ENCODE data around the gene LCN15. TPM values are rescaled to one million over a fixed set of nuclear protein-coding genes. Genes with fewer than 3 reads are reported as not detected.
"Not testable (repeated sequence)": the region's sequence is repeated elsewhere in the genome, so short reads cannot be mapped to it uniquely, and the experiment has no call there.

The LCN15 gene
- total and polyA plus RNA-seq, 11 donors = 0.64 to 2.8 (median 1.2) TPM; not detected in 4

DNA sequence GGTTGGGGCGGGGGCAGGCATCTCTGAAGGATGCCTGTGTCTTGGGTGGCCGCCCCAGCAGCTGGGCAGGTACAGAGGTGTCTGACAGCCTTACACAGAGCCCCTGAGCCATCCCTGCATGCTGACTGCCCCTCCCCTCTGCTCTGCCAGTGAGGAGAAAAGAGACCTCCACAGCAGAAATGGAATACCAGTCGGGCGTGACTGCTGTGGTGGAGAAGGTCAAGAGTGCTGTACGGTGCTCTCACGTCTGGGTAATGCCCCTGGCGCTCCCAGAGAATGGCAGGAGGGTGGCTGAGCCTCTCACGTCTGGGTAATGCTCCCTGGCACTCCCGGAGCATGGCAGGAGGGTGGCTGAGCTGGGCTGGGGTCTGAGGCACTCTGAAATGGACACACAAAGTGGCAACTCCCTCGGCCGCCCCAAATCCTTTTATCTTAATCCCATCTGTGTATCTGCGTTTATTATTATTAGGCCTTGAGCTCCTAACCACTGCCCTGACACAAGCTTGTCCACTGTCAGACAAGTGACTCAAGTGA lies 41.0 kb upstream of the LCN15 start:
- Histone ChIP-seq H3K27me3 (peaks cover 0 to 23% (median 8%) of the 10 kb centered on the region in 9 donors), H3K9me3 (no peaks in the 10 kb centered on the region), H3K27ac (no peak overlapping the region), H3K4me3 (no peak overlapping the region), H3K36me3 (peaks cover 0 to 10% (median 5%) of the 10 kb centered on the region in 9 donors), H3K4me1 (peaks cover 13 to 47% (median 33%) of the 10 kb centered on the region in 12 donors)
- intact Hi-C loops (cut with DNase I) = no loop called here
- no peak for TF ChIP-seq POLR2A (IDR thresholded peaks at IDR 0.05)
- TF ChIP-seq, protein P1, sequence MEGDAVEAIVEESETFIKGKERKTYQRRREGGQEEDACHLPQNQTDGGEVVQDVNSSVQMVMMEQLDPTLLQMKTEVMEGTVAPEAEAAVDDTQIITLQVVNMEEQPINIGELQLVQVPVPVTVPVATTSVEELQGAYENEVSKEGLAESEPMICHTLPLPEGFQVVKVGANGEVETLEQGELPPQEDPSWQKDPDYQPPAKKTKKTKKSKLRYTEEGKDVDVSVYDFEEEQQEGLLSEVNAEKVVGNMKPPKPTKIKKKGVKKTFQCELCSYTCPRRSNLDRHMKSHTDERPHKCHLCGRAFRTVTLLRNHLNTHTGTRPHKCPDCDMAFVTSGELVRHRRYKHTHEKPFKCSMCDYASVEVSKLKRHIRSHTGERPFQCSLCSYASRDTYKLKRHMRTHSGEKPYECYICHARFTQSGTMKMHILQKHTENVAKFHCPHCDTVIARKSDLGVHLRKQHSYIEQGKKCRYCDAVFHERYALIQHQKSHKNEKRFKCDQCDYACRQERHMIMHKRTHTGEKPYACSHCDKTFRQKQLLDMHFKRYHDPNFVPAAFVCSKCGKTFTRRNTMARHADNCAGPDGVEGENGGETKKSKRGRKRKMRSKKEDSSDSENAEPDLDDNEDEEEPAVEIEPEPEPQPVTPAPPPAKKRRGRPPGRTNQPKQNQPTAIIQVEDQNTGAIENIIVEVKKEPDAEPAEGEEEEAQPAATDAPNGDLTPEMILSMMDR (IDR thresholded peaks at IDR 0.05) = no peak
- DNase-seq (no peak), ATAC-seq (no peak)
- WGBS, 4 donors = 83 to 93% (median 91%) methylated on average over 12 of the region's 12 CpGs

DNA sequence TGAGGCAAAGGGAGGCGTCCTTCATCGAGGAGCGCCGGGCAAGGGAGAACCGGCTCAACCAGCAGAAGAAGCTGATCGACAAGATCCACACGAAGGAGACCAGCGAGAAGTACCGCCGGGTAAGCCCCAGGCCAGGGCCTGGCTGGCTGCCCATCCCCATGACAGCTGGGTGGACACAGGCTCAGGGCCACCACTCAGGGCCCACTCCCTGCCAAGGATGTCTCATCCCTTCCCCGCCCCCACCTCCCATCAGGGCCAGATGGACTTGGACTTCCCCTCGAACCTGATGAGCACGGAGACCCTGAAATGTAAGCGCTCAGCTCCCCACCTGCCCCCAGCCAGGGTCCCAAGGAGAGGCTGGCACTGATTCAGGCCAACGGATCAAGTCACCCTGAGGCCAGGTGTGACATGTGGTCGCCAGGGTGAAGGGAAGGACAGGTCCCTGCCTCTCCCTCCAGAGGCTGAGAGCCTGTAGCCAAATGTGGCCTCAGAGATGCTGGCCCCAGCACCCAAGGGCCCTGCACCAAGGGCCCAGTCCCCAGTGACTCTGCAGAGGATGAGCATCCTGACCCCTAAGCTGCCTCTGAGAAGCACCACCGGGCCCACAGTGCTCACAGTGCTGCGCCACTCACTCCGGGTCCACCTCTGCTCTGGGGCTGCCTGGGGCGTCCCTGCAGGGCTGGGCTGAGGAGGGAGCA lies 40.3 kb upstream of the LCN15 start:
- H3K27me3 ChIP-seq = peaks cover 0 to 29% (median 8%) of the 10 kb centered on the region in 9 donors
- peaks cover 15 to 47% (median 33%) of the 10 kb centered on the region in 12 donors for H3K4me1 ChIP-seq
- DNase-seq = no peak
- no peak overlapping the region for H3K27ac ChIP-seq
- no peaks in the 10 kb centered on the region for H3K9me3 ChIP-seq
- WGBS, 4 donors = 93 to 95% (median 94%) methylated on average over 15 to 20 of the region's 20 CpGs
- no peak for ATAC-seq
- intact Hi-C loops (cut with DNase I) = loop anchor here in 1 of 10 donors (5.0 kb wide), 1 partner anchor 33 kb away; no protein-coding TSS in a partner anchor
- peaks cover 0 to 4% (median 2%) of the 10 kb centered on the region in 9 donors for H3K36me3 ChIP-seq
- TF ChIP-seq, protein P1 (IDR thresholded peaks at IDR 0.05) = no peak
- no peak for TF ChIP-seq POLR2A (IDR thresholded peaks at IDR 0.05)
- H3K4me3 ChIP-seq = no peak overlapping the region

DNA sequence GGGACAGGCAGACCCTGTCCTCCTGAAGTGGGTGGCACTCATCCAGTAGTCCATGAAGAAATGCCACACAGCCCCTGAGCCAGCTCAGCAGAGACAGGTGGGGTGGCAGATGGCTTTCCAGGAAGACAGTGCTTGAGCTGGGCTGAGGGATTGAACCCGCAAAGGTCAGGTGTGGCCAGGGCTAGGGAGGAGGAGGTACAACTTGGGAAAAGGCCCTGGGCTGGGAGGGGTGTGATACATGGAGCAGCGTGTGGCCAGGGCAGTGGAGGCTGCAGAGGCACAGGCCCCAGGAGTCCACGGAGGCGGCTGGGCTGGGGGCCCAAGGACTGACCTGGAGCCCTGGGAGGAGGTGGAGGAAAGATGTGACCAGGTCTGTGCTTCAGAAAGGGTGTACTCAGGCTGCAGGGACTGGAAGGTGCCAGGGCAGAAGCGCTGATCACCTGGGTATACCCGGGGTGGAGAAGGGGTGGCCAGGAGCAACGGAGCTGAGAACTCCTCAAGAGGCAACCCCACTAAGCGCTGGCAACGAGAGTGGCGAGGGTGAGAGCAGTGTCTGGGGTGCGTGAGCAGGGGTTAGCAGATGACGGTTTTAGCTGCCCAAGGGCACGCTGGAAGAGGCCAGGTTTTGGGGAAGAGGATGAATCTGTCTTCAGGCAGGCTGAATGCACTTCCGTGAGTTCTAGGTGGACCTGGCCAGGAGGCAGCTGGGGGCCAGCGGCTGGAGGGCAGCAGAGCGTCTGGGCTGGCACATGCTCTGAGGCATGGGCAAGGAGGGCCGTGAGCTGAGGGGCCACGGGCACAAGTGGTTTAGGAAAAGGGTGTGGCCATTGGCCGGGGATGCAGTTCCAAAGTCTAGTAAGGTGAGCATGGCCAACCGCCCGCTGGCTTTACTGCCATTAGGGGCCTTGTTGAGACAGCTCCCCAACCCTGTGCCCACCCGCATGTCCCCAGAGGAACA lies 39.5 kb upstream of the LCN15 start:
- Histone ChIP-seq H3K9me3 (no peaks in the 10 kb centered on the region), H3K36me3 (peaks cover 0 to 3% (median 0%) of the 10 kb centered on the region in 9 donors), H3K27ac (no peak overlapping the region), H3K4me1 (peaks cover 10 to 45% (median 28%) of the 10 kb centered on the region in 12 donors), H3K4me3 (no peak overlapping the region), H3K27me3 (peaks cover 4 to 38% (median 12%) of the 10 kb centered on the region in 9 donors)
- WGBS, 4 donors = 93 to 97% (median 96%) methylated on average over 22 of the region's 22 CpGs
- no peak for TF ChIP-seq POLR2A (IDR thresholded peaks at IDR 0.05)
- TF ChIP-seq, protein P1 (IDR thresholded peaks at IDR 0.05) = no peak
- intact Hi-C loops (cut with DNase I) = loop anchor here in 1 of 10 donors (5.0 kb wide), 1 partner anchor 33 kb away; no protein-coding TSS in a partner anchor
- ATAC-seq = no peak
- DNase-seq = no peak

DNA sequence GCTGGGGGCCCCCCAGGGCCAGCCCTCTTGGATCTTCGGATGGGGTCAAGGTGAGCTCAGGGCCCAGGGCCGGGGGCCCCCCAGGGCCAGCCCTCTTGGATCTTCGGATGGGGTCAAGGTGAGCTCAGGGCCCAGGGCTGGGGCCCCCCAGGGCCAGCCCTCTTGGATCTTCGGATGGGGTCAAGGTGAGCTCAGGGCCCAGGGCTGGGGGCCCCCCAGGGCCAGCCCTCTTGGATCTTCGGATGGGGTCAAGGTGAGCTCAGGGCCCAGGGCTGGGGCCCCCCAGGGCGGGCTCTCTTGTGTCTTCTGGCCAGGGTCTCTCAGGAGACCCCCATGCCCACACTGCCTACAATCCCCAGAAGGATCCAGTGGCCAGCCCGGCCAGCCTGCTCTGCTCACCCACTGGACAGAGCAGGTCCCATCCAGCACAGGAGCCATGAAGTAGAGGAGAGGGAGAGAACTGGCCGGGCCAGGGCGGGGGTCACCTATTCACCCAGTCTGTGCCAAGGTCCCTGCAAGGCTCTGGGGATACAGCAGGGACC lies 38.8 kb upstream of the LCN15 start:
- 92 to 100% (median 93%) methylated on average over 5 to 8 of the region's 9 CpGs for WGBS, 4 donors

More for the DNA sequence above, 38.8 kb upstream of the LCN15 start:
- Histone ChIP-seq H3K4me1 (peaks cover 7 to 42% (median 27%) of the 10 kb centered on the region in 12 donors), H3K27me3 (peaks cover 6 to 44% (median 15%) of the 10 kb centered on the region in 9 donors)
- ATAC-seq, H3K36me3 ChIP-seq, H3K9me3 ChIP-seq, H3K27ac ChIP-seq, DNase-seq, H3K4me3 ChIP-seq: not testable (repeated sequence)
- intact Hi-C loops (cut with DNase I) = loop anchor here in 1 of 10 donors (5.0 kb wide), 1 partner anchor 34 kb away; no protein-coding TSS in a partner anchor

Measured in heart left ventricle (tissue), 16 donors.